Endothelial cell (in vitro differentiated cells): ENCODE results near the gene PLAAT1. TPM values are rescaled to one million over a fixed set of nuclear protein-coding genes. Genes with fewer than 3 reads are reported as not detected.

Source experiments
- DNase-seq: peaks from one replicate; pipeline ENCODE4 v3.0.0; 2021; ENCODE audit warnings: low spot score
- H3K27ac Mint-ChIP-seq: one replicate; pipeline ENCODE4 v1.8.0; 2021; ENCODE audit warnings: mixed read lengths, inconsistent platforms; ENCODE audit not compliant: unreplicated experiment
- H3K27me3 Mint-ChIP-seq: one replicate; pipeline ENCODE4 v1.8.0; 2021; ENCODE audit warnings: mild to moderate bottlenecking, moderate library complexity, mixed read lengths, inconsistent platforms; ENCODE audit not compliant: unreplicated experiment
- H3K36me3 Mint-ChIP-seq: one replicate; pipeline ENCODE4 v1.8.0; 2021; ENCODE audit warnings: mild to moderate bottlenecking, low read depth, mixed read lengths, inconsistent platforms; ENCODE audit not compliant: unreplicated experiment
- H3K4me1 Mint-ChIP-seq: one replicate; pipeline ENCODE4 v1.8.0; 2021; ENCODE audit warnings: mild to moderate bottlenecking, mixed read lengths, inconsistent platforms; ENCODE audit not compliant: unreplicated experiment
- H3K4me3 Mint-ChIP-seq: one replicate; pipeline ENCODE4 v1.8.0; 2021; ENCODE audit warnings: mild to moderate bottlenecking, mixed read lengths, inconsistent platforms; ENCODE audit not compliant: unreplicated experiment
- H3K9me3 Mint-ChIP-seq: one replicate; pipeline ENCODE4 v1.8.0; 2021; ENCODE audit warnings: mixed read lengths, inconsistent platforms; ENCODE audit not compliant: unreplicated experiment
- CTCF ChIP-seq: fragments of 200-600 bp; sonication (generic); IDR thresholded peaks from one replicate; pipeline ENCODE4 v1.5.0; 2021; ENCODE audit warnings: antibody characterized with exemption; ENCODE audit not compliant: unreplicated experiment
- total RNA-seq: library from RNA; stranded (reverse); fragmentation: NEBNext Ultra II Directional; extraction: Animal tissue kit (Norgen Biotek cat#: 25700); gene quantifications from one replicate; pipeline ENCODE4 v1.2.1, GENCODE V29; 2021; ENCODE audit not compliant: unreplicated experiment

The PLAAT1 gene
- total RNA-seq, 1 donor from 2014 or later = 1.7 TPM

- Mint-ChIP-seq H3K27ac (no peak overlapping the region), H3K4me1 (peaks cover 4% of the 10 kb centered on the region)
- no peak for DNase-seq
These were observed 15.5 kb upstream of the PLAAT1 start for GRCh38 chr3:193225302-193226125.

GRCh38 chr3:193228206-193228605 is 12.8 kb upstream of the PLAAT1 start:
- H3K27ac Mint-ChIP-seq = no peak overlapping the region
- H3K4me1 Mint-ChIP-seq = peaks cover 4% of the 10 kb centered on the region
- H3K4me3 Mint-ChIP-seq = no peak overlapping the region
- DNase-seq = no peak
- no peaks in the 10 kb centered on the region for H3K27me3 Mint-ChIP-seq
- no peaks in the 10 kb centered on the region for H3K9me3 Mint-ChIP-seq
- no peak for TF ChIP-seq CTCF
- H3K36me3 Mint-ChIP-seq = no peaks in the 10 kb centered on the region

More at GRCh38 chr3:193225302-193226125, 15.5 kb upstream of the PLAAT1 start:
- Mint-ChIP-seq H3K4me3 (no peak overlapping the region), H3K27me3 (no peaks in the 10 kb centered on the region), H3K9me3 (no peaks in the 10 kb centered on the region), H3K36me3 (no peaks in the 10 kb centered on the region)
- TF ChIP-seq CTCF = no peak

DNA sequence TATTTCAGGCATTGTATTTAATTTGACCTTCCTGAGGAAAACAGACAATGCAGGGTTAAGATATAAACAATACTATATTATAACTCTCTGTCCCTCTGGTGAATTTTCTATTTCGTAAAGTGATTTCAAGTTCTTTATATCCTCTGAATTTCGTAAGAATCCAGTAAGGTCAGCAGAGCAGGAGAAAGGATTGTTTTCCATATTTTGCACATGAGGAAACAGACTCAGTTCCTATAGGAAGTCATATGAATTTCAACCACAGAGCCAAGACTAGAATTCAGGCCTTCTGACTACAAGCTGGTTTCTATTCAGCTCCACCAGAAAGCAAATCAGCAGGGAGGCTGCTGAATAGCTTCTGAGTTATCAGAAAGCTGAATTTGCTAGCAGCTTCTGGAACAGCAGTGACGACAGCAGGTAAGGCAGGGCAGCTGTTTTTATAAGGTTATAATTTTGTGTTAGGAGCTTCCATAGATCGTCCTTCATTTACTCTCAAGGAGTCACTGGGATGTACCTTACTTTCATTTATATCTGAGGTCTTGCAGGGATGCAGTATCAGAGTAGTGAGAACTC is 11.1 kb upstream of the PLAAT1 start:
- Mint-ChIP-seq H3K4me1 (peaks cover 4% of the 10 kb centered on the region), H3K27ac (no peak overlapping the region)
- DNase-seq = no peak

DNA sequence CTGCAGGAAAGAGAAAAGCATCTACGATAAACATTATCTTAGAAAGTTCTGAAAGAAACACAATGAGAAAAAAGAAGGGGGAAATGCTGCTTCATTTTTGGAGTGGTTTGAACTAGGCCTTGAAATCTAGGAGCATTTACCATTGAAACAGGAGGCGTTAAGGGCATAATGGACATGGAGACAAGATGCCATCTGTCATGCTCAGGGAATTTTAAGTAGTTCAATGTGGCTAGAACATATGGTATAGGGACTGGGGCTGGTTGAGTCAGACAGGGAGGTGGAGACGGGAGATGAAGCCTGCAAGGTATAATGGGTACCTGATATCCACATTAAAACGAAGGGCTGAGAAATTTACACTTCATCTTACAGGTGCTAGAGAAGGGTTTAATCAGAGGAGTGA is 10.4 kb upstream of the PLAAT1 start:
- Mint-ChIP-seq H3K27ac (no peak overlapping the region), H3K4me3 (no peak overlapping the region), H3K27me3 (no peaks in the 10 kb centered on the region), H3K4me1 (peaks cover 4% of the 10 kb centered on the region), H3K9me3 (no peaks in the 10 kb centered on the region), H3K36me3 (no peaks in the 10 kb centered on the region)
- no peak for DNase-seq
- TF ChIP-seq CTCF = no peak

More for the DNA sequence above, 11.1 kb upstream of the PLAAT1 start:
- TF ChIP-seq CTCF = no peak
- Mint-ChIP-seq H3K36me3 (no peaks in the 10 kb centered on the region), H3K9me3 (no peaks in the 10 kb centered on the region), H3K4me3 (no peak overlapping the region), H3K27me3 (no peaks in the 10 kb centered on the region)

DNA sequence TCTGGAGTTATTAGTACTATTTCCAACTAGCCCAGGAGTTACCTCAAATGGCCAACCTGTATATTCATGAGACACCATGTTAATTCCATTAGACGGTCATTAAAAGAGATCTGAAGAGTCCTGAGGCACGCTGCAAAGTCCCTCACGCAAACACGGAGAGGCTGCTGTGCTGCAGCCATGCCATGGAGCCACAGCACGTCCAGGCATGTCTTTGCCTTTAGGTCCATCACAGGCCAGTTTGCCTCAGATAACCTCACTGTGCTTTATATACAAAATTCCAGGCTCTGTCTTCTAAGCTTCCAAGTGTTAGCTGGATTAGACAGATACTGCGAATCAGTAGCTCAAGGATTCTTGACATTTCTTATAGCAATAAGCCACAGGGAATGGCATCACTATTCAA is 9.8 kb upstream of the PLAAT1 start:
- no peaks in the 10 kb centered on the region for H3K9me3 Mint-ChIP-seq
- no peaks in the 10 kb centered on the region for H3K27me3 Mint-ChIP-seq
- H3K27ac Mint-ChIP-seq = no peak overlapping the region
- H3K4me1 Mint-ChIP-seq = peaks cover 4% of the 10 kb centered on the region
- TF ChIP-seq CTCF = no peak
- H3K4me3 Mint-ChIP-seq = no peak overlapping the region
- DNase-seq = no peak
- no peaks in the 10 kb centered on the region for H3K36me3 Mint-ChIP-seq
